ENCODE data around the gene TIRAP. TPM values are rescaled to one million over a fixed set of nuclear protein-coding genes. Genes with fewer than 3 reads are reported as not detected.

The TIRAP gene
- total and polyA plus RNA-seq, 9 of the 15 experiments (the other 6 are each of a cell fraction or from before 2014, with no cell fraction given) = 0.60 to 8.7 (median 3.7) TPM

DNA sequence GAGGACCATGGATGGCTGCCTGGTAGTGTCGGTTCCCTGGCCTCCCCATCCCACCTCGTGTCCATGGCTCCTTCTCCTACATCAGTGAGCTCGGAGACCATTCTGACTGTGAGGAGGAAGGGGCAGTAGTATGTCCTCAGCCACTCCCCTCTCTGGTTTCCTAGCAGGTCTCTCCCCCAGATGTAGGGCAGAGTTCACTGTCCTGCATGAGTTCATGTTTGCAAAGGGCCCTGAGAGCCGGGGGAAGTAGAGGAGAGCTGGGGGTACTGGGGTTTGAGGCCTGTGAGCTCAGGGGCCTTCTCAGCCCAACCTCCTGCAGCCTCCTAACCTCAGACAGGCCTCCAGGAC, 54.2 kb downstream of the TIRAP start:
- H3K9me1 ChIP-seq (ENCODE audit: control insufficient read depth, insufficient read depth, low read length) = peaks cover 3% of the 10 kb centered on the region
- in situ Hi-C loops (cut with MboI) = no loop called here
- ChIA-PET CTCF (ENCODE audit: low intra/inter-chr PET ratio) (no interaction called here), POLR2A (interaction anchor here (1.1 kb wide), 1 partner anchor 9 kb away, joined by 4 read pairs; no protein-coding TSS in a partner anchor)
- intact Hi-C loops (cut with micrococcal nuclease) = no loop called here
- no peak overlapping the region for H3K4me3 ChIP-seq
- BruUV-seq (replicated peaks) = no TSS peak
- no peaks in the 10 kb centered on the region for H4K20me1 ChIP-seq (replicated peaks; ENCODE audit: control insufficient read depth, insufficient read depth, low read length)
- H3K27me3 ChIP-seq (ENCODE audit: control insufficient read depth in 2 of 2, insufficient read depth in 2 of 2, low read length in 2 of 2) = no peaks in the 10 kb centered on the region
- no peaks in the 10 kb centered on the region for H3K79me2 ChIP-seq (ENCODE audit: control insufficient read depth, insufficient read depth, low read length)
- 0 out of 4 replicates have a peak overlapping the region, but pooled peaks of 1 of the 2 experiments have one; percentile 21 for H3K9ac ChIP-seq (ENCODE audit: insufficient read depth in 1 of 2, low read depth in 2 of 2, low read length in 2 of 2)
- H3K4me1 ChIP-seq (replicated peaks in 1 of 2; ENCODE audit: control insufficient read depth in 2 of 2, insufficient read depth in 2 of 2, low read length in 2 of 2) = peaks cover 3 to 12% of the 10 kb centered on the region in 2 experiments; a peak in 4 of 5 replicates
- H3K9me3 ChIP-seq (replicated peaks; ENCODE audit: control insufficient read depth, insufficient read depth, low read depth, low read length) = no peaks in the 10 kb centered on the region
- DNase-seq (ENCODE audit: extremely low read depth in 1 of 4, low spot score in 3 of 4) (no peak), FAIRE-seq (no peak), ATAC-seq (no peak)
- no peak overlapping the region for H2AFZ ChIP-seq (ENCODE audit: low read depth, low read length)
- no peak overlapping the region for H3K4me2 ChIP-seq (ENCODE audit: insufficient read depth, low read length)
- peaks cover 25% of the 10 kb centered on the region; the same call in 1 of the 3 replicates for H3K36me3 ChIP-seq (ENCODE audit: control insufficient read depth, insufficient read depth, low read length)
- WGBS (ENCODE audit: insufficient coverage, low coverage, missing lambda C conversion rate) = 65% methylated on average over 4 of the region's 4 CpGs
- no peak overlapping the region for H3K27ac ChIP-seq (ENCODE audit: extremely low read depth, low read depth, low read length)
- no peak for TF ChIP-seq MEF2D (tag; conservative IDR thresholded peaks at IDR 0.05; ENCODE audit: low read depth)
- no peak for TF ChIP-seq RBM22 (IDR thresholded peaks at IDR 0.05; ENCODE audit: low read depth, low read length, poor library complexity, severe bottlenecking)
- no peak for TF ChIP-seq SMARCC2 (IDR thresholded peaks at IDR 0.05; ENCODE audit: low read depth)
- no peak for TF ChIP-seq CHCHD3 (CRISPR knock-in tag; IDR thresholded peaks at IDR 0.05)
- no peak for TF ChIP-seq JUND (IDR thresholded peaks at IDR 0.05; ENCODE audit: borderline replicate concordance, low read depth, low read length)
- TF ChIP-seq JUND (tag; IDR thresholded peaks at IDR 0.05; ENCODE audit: borderline replicate concordance, low read depth, low read length) = no peak
- TF ChIP-seq ZNF143 (CRISPR knock-in tag; IDR thresholded peaks at IDR 0.05) = no peak
- no peak for TF ChIP-seq KAT2B (IDR thresholded peaks at IDR 0.05; ENCODE audit: low read depth, low read length)
- TF ChIP-seq NR4A1 (CRISPR knock-in tag; IDR thresholded peaks at IDR 0.05) = no peak
- TF ChIP-seq NR4A1 (tag; IDR thresholded peaks at IDR 0.05) = no peak
- TF ChIP-seq, protein P1, sequence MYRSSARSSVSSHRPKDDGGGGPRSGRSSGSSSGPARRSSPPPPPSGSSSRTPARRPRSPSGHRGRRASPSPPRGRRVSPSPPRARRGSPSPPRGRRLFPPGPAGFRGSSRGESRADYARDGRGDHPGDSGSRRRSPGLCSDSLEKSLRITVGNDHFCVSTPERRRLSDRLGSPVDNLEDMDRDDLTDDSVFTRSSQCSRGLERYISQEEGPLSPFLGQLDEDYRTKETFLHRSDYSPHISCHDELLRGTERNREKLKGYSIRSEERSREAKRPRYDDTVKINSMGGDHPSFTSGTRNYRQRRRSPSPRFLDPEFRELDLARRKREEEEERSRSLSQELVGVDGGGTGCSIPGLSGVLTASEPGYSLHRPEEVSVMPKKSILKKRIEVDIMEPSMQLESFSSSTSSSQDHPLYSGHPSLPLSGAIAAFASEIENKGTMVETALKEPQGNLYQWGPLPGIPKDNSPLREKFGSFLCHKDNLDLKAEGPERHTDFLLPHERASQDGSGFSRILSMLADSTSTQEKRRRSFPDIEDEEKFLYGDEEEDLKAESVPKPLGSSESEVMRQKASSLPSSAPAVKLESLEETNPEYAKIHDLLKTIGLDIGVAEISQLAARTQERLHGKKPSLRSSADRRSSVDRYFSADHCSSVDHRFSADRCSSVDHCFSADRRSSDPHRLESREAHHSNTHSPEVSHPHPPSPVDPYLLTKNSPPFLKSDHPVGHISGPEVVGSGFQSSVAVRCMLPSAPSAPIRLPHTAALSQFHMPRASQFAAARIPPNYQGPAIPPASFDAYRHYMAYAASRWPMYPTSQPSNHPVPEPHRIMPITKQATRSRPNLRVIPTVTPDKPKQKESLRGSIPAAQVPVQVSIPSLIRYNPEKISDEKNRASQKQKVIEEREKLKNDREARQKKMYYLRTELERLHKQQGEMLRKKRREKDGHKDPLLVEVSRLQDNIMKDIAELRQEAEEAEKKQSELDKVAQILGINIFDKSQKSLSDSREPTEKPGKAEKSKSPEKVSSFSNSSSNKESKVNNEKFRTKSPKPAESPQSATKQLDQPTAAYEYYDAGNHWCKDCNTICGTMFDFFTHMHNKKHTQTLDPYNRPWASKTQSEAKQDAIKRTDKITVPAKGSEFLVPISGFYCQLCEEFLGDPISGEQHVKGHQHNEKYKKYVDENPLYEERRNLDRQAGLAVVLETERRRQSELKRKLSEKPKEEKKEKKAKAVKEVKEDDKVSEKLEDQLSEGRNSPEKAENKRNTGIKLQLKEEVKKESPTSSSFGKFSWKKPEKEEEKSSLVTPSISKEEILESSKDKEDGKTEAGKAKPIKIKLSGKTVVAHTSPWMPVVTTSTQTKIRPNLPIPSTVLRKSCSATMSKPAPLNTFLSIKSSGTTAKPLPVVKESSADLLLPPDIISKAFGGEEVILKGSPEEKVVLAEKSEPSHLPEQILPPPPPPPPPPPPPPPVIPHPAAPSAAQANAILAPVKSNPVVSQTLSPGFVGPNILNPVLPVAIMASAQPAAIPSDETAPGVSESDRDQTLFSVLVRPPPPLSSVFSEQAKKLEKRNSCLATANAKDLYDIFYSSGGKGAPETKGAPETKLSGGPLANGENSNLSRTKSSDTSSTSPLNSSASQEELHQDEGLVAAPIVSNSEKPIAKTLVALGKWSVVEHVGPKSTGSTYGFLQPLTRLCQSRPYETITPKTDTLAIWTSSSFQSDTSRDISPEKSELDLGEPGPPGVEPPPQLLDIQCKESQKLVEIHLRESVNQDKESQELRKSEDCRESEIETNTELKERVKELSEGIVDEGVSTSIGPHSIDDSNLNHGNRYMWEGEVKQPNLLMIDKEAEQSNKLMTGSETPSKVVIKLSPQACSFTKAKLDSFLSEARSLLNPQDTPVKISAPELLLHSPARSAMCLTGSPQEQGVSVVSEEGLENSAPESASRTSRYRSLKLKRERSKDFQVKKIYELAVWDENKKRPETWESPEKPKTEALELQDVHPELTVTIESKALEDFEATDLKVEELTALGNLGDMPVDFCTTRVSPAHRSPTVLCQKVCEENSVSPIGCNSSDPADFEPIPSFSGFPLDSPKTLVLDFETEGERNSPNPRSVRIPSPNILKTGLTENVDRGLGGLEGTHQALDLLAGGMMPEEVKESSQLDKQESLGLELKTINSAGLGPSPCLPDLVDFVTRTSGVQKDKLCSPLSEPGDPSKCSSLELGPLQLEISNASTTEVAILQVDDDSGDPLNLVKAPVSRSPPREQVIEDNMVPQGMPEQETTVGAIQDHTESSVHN (IDR thresholded peaks at IDR 0.05; ENCODE audit: borderline replicate concordance in 1 of 2, low read depth in 1 of 2) = no peak
- no peak for TF ChIP-seq RFX1 (IDR thresholded peaks at IDR 0.05)
- TF ChIP-seq, protein P2, sequence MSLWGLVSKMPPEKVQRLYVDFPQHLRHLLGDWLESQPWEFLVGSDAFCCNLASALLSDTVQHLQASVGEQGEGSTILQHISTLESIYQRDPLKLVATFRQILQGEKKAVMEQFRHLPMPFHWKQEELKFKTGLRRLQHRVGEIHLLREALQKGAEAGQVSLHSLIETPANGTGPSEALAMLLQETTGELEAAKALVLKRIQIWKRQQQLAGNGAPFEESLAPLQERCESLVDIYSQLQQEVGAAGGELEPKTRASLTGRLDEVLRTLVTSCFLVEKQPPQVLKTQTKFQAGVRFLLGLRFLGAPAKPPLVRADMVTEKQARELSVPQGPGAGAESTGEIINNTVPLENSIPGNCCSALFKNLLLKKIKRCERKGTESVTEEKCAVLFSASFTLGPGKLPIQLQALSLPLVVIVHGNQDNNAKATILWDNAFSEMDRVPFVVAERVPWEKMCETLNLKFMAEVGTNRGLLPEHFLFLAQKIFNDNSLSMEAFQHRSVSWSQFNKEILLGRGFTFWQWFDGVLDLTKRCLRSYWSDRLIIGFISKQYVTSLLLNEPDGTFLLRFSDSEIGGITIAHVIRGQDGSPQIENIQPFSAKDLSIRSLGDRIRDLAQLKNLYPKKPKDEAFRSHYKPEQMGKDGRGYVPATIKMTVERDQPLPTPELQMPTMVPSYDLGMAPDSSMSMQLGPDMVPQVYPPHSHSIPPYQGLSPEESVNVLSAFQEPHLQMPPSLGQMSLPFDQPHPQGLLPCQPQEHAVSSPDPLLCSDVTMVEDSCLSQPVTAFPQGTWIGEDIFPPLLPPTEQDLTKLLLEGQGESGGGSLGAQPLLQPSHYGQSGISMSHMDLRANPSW (CRISPR knock-in tag; IDR thresholded peaks at IDR 0.05) = no peak

Data from K562 (cell line).